Fibroblast of pulmonary artery (primary cell): Measurements from ENCODE around the gene MTMR1.
A peak's percentile ranks its signal among the peaks of the same experiment; 100 is the strongest.

Experiments
- DNase-seq: peaks from one replicate; pipeline ENCODE4 v3.0.0-alpha.2; 2010; ENCODE audit warnings: low read depth
- H3K4me3 ChIP-seq: replicated peaks from 2 replicates; pipeline ENCODE4 v1.5.1; 2011; ENCODE audit warnings: low read depth, mild to moderate bottlenecking, control low read depth, low read length, moderate library complexity
- TF ChIP-seq, protein P1 (sequence below): IDR thresholded peaks from 2 replicates; pipeline ENCODE4 v1.5.1; 2011; ENCODE audit warnings: mild to moderate bottlenecking, control low read depth, low read length, inconsistent platforms; ENCODE audit errors: missing control alignments

Gene MTMR1

DNA sequence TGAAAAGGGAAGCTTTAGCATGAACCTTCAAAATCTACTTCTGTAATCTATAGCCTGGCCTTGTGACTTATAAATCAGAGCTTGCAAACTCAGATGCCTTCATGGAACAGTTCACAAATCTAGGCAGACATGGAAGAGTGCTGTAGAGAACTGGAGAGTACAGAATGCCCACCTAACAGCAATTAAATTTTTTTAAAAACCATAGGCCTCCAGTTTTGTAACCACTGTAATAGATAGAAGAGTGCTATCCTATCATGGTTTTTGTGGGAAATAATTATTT, 10.4 kb downstream of the MTMR1 start:
- TF ChIP-seq, protein P1, sequence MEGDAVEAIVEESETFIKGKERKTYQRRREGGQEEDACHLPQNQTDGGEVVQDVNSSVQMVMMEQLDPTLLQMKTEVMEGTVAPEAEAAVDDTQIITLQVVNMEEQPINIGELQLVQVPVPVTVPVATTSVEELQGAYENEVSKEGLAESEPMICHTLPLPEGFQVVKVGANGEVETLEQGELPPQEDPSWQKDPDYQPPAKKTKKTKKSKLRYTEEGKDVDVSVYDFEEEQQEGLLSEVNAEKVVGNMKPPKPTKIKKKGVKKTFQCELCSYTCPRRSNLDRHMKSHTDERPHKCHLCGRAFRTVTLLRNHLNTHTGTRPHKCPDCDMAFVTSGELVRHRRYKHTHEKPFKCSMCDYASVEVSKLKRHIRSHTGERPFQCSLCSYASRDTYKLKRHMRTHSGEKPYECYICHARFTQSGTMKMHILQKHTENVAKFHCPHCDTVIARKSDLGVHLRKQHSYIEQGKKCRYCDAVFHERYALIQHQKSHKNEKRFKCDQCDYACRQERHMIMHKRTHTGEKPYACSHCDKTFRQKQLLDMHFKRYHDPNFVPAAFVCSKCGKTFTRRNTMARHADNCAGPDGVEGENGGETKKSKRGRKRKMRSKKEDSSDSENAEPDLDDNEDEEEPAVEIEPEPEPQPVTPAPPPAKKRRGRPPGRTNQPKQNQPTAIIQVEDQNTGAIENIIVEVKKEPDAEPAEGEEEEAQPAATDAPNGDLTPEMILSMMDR, result no peak
- no peak for DNase-seq
- H3K4me3 ChIP-seq, result no peak overlapping the region

DNA sequence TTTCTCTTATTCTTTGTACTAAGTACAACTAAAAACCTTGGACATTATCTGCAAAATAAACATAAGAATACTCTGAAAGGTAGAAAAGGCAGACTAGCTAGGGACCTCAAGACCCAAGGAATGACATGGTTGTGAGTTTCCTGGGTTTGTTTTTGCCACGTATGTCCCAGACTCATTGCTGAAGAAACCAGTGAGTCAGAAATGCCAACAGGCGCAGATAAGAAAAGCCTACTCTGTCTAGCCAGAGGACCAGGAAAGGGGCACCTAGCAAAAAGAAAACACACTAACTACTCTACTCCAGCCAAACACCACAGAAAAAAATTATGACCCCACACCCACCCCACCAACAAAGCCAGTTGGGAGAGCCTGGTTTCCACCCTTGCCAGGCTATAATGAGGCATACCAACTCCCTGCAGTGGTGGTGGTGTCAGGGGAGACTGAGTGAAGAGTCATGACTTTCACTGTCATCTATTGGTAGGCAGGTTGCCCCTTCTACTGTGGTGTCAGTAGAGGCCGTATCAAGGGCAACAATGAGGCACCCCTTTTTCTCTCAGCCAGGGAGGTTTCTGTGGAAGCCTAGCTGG, 10.9 kb downstream of the MTMR1 start:
- no peak overlapping the region for H3K4me3 ChIP-seq
- TF ChIP-seq, protein P1, result no peak
- DNase-seq, result peak; percentile 75

DNA sequence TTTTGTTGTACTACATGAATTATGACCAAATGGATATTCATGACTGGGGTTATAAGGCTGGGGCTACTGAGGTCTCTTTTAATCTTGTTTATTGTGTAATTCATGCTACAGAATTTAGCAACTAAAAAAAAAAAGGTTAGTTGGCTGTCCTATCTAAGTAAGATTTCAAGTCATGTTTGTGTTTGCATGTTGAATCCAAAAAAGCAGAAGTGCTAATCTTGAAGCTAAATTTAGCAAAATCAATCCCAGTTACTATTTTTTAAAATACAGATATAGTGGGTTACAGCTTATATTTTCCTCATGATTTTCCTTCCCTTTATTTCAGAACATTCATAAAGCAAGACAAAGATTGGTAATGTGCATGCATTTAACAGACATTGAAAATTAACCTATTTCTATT, 19.4 kb downstream of the MTMR1 start:
- no peak for DNase-seq
- H3K4me3 ChIP-seq, result no peak overlapping the region
- TF ChIP-seq, protein P1, result no peak

DNA sequence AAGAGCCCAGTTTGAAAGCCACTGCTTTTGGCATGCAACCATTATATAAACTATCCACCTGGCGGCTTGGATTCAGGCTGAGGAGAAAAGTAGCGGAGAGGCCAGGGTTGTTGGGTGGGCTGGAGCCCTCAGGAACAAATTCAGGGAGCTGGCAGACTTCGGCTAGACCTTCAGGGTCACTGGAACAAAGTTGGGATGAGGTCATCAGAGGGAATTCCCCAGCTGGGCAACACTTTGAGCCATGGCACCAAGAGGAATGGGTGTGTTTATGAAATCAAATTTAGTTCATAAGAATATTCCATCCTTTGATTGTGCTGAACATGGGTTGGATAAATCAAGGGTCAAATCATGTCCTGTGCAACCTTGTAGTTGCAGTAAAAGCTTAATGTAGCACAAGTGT, 22.0 kb downstream of the MTMR1 start:
- TF ChIP-seq, protein P1, result no peak
- no peak for DNase-seq
- H3K4me3 ChIP-seq, result no peak overlapping the region

DNA sequence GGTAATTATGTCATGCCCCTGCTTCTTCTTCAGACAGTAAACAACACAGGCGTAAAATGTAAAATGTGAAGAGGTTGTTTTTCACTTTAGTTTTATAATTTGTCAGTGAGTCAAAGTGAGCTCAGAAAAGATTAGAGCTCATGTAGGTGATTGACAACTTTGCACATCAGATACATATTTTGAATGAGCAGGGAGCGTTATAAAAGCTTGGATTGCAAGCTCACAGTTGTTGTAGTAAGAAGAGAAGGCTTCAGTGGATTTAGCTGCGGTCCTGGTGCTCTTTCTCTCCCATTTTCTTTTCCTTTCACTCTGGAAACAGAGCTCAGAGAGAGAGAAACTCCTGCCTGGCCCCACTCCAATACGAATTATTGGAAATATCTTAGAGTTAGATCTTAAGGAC, 26.4 kb downstream of the MTMR1 start:
- H3K4me3 ChIP-seq, result no peak overlapping the region
- no peak for DNase-seq
- TF ChIP-seq, protein P1, result no peak

DNA sequence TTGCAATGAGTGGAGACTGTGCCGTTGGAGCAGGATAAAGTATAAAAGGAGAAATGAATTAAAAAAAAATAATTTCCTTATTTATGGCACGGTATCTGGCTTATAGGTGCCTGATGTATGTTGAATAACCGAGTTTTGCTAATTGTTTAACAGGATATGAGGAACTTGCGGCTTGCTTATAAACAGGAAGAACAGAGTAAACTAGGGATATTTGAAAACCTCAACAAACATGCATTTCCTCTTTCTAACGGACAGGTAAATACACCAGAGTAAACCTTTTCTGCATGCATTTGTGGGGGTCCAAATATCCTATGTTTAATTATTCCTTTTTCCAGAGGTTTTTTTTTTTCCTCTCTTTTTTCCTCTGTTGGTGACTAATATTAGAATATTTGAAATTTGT, 36.8 kb downstream of the MTMR1 start:
- no peak for DNase-seq
- TF ChIP-seq, protein P1, result no peak
- H3K4me3 ChIP-seq, result no peak overlapping the region

DNA sequence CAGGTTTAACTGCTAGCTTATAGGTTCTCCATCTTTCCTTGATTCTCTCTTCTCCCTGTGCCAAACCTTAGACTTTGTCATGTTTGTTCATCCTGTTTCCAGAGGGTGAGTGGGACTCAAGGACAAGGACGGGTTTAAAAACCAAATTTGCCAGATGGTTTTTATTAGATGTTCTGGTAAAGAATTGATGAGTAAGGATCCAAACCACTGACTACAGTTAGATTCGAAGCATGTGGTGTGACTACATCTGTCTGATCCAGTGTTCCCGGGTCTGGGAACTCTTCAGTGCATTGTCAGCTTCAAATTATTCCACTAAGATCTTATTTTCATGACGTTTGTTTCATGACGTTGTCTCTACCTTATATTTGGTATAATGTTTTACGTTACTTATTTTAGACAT, 37.5 kb downstream of the MTMR1 start:
- no peak overlapping the region for H3K4me3 ChIP-seq
- DNase-seq, result no peak
- TF ChIP-seq, protein P1, result no peak
